CD4-positive, CD25-positive, alpha-beta regulatory T cell (primary cell): ENCODE measurements around the gene PCDH1. TPM values are rescaled to one million over a fixed set of nuclear protein-coding genes. Genes with fewer than 3 reads are reported as not detected.
"Not testable (repeated sequence)": the region's sequence is repeated elsewhere in the genome, so short reads cannot be mapped to it uniquely, and the experiment has no call there.

ENCODE experiments used
- ATAC-seq, 2 donors: fragments of 150-1000 bp; cut with Tn5 transposase; one replicate each; pipeline ENCODE4 v1.10.0; 2021; ENCODE audit warnings: low read depth in 2 of 2, moderate number of reproducible peaks in 2 of 2, moderate library complexity in 1 of 2
- DNase-seq, 3 donors: peaks; one replicate each; pipeline versions ENCODE4 v3.0.0 to v3.0.0-alpha.2; 2012 to 2022; ENCODE audit warnings: mixed read lengths in 1 of 3
- H3K27ac ChIP-seq: one replicate; pipeline ENCODE4 v1.7.0; 2013; ENCODE audit warnings: mild to moderate bottlenecking, low read length; ENCODE audit not compliant: insufficient read depth, poor library complexity, severe bottlenecking
- H3K27me3 ChIP-seq: one replicate; pipeline ENCODE4 v1.7.0; 2013; ENCODE audit warnings: low read length; ENCODE audit not compliant: control insufficient read depth, insufficient read depth
- H3K36me3 ChIP-seq: one replicate; pipeline ENCODE4 v1.7.0; 2013; ENCODE audit warnings: mild to moderate bottlenecking, low read length, moderate library complexity; ENCODE audit not compliant: control insufficient read depth, insufficient read depth
- H3K4me1 ChIP-seq: 2 replicates; pipeline ENCODE4 v1.7.0; 2013; ENCODE audit warnings: mild to moderate bottlenecking, low read length; ENCODE audit not compliant: insufficient read depth, control insufficient read depth, poor library complexity, severe bottlenecking
- H3K4me3 ChIP-seq: one replicate; pipeline ENCODE4 v1.7.0; 2013; ENCODE audit warnings: low read depth, mild to moderate bottlenecking, low read length, moderate library complexity
- H3K9me3 ChIP-seq, 2 experiments: 1 replicate in 1 of 2; 2 replicates in 1 of 2; pipeline ENCODE4 v1.7.0; 2013; ENCODE audit warnings: low read length in 2 of 2, mild to moderate bottlenecking in 1 of 2, moderate library complexity in 1 of 2; ENCODE audit not compliant: control insufficient read depth in 2 of 2
- H3K27ac Mint-ChIP-seq, 3 donors: one replicate each; pipeline ENCODE4 v1.8.0; 2020 to 2022; ENCODE audit warnings: mild to moderate bottlenecking in 3 of 3, mixed read lengths in 3 of 3, moderate library complexity in 2 of 3
- H3K27me3 Mint-ChIP-seq: one replicate; pipeline ENCODE4 v1.8.0; 2022; ENCODE audit warnings: mild to moderate bottlenecking, mixed read lengths
- H3K36me3 Mint-ChIP-seq: one replicate; pipeline ENCODE4 v1.8.0; 2020; ENCODE audit warnings: mixed read lengths
- H3K4me1 Mint-ChIP-seq, 4 donors: one replicate each; pipeline ENCODE4 v1.8.0; 2020 to 2022; ENCODE audit warnings: mixed read lengths in 4 of 4, mild to moderate bottlenecking in 1 of 4
- H3K4me3 Mint-ChIP-seq, 4 donors: one replicate each; pipeline ENCODE4 v1.8.0; 2020 to 2022; ENCODE audit warnings: mild to moderate bottlenecking in 4 of 4, mixed read lengths in 4 of 4, moderate library complexity in 3 of 4
- H3K9me3 Mint-ChIP-seq, 7 donors: one replicate each; pipeline ENCODE4 v1.8.0; 2020 to 2022; ENCODE audit warnings: mixed read lengths in 7 of 7, mild to moderate bottlenecking in 3 of 7, moderate library complexity in 2 of 7
- polyA plus RNA-seq, 4 donors: library from polyadenylated mRNA; unstranded; fragments of 300-500 nt; fragmentation: Illumina TruSeq; gene quantifications; one replicate each; pipeline ENCODE4 v1.2.3, GENCODE V29; 2021
- total RNA-seq: library from RNA; stranded (reverse); gene quantifications from one replicate; pipeline ENCODE4 v1.2.3, GENCODE V29; 2022

PCDH1 gene
- total and polyA plus RNA-seq, 5 donors from 2014 or later = 0.20 to 2.6 (median 1.3) TPM

GRCh38 chr5:141898448-141899049 lies 20.3 kb upstream of the PCDH1 start:
- H3K27ac ChIP-seq = no peak overlapping the region
- peaks cover 6% of the 10 kb centered on the region for H3K27me3 ChIP-seq
- no peaks in the 10 kb centered on the region for H3K4me1 ChIP-seq
- H3K36me3 Mint-ChIP-seq = no peaks in the 10 kb centered on the region
- peaks cover 0 to 2% (median 0%) of the 10 kb centered on the region in 4 donors for H3K4me1 Mint-ChIP-seq
- peaks cover 0 to 1% (median 0%) of the 10 kb centered on the region in 7 donors for H3K9me3 Mint-ChIP-seq
- no peak for DNase-seq
- no peak overlapping the region for H3K27ac Mint-ChIP-seq
- no peaks in the 10 kb centered on the region for H3K36me3 ChIP-seq
- no peak overlapping the region for H3K4me3 ChIP-seq
- H3K9me3 ChIP-seq = no peaks in the 10 kb centered on the region
- H3K27me3 Mint-ChIP-seq = peaks cover 51% of the 10 kb centered on the region
- ATAC-seq = no peak
- H3K4me3 Mint-ChIP-seq = no peak overlapping the region

DNA sequence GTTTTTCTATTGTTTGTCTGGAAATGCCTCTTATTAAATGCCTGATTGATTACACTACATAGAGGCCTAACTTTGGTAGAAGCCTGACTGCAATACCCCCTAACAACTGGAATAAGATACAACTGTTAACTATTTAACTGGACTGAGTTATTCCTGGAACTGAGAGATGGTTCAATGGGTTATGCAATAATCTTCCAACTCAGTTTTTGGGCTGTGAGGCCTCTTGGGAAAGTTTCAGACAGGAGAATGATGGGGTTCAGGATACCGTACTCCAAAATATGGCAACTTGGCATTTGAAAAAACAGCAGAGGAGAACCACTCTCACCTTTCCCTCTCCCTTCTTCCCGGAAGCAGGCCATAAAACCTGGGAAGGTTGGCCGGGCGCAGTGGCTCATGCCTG lies 19.2 kb upstream of the PCDH1 start:
- peaks cover 0 to 2% (median 0%) of the 10 kb centered on the region in 4 donors for H3K4me1 Mint-ChIP-seq
- H3K27ac Mint-ChIP-seq = no peak overlapping the region
- DNase-seq (no peak), ATAC-seq (no peak)
- no peaks in the 10 kb centered on the region for H3K36me3 Mint-ChIP-seq
- no peak overlapping the region for H3K4me3 Mint-ChIP-seq
- Histone ChIP-seq H3K36me3 (no peaks in the 10 kb centered on the region), H3K4me1 (no peaks in the 10 kb centered on the region), H3K4me3 (no peak overlapping the region), H3K9me3 (no peaks in the 10 kb centered on the region), H3K27me3 (peaks cover 2% of the 10 kb centered on the region), H3K27ac (no peak overlapping the region)
- H3K27me3 Mint-ChIP-seq = peaks cover 43% of the 10 kb centered on the region
- H3K9me3 Mint-ChIP-seq = peaks cover 0 to 1% (median 0%) of the 10 kb centered on the region in 7 donors

DNA sequence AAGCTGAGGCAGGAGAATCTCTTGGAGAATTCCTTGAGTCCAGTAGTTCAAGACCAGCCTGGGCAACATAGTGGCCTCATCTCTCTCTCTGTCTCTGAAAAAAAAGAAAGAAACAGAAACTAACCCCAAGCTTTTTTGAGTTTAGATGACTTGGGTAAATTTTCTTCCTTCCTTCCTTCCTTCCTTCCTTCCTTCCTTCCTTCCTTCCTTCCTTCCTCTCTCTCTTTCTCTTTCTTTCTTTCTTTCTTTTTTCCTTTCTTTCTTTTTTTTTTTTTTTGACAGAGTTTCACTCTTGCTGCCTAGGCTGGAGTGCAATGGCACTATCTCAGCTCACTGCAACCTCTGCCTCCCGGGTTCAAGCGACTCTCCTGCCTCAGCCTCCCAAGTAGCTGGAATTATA lies 12.2 kb upstream of the PCDH1 start:
- not testable (repeated sequence) for DNase-seq, H3K4me1 Mint-ChIP-seq, H3K27ac ChIP-seq, H3K4me3 ChIP-seq, ATAC-seq, H3K4me3 Mint-ChIP-seq, H3K4me1 ChIP-seq, H3K36me3 Mint-ChIP-seq, H3K36me3 ChIP-seq, H3K9me3 ChIP-seq, H3K27ac Mint-ChIP-seq, H3K27me3 ChIP-seq, H3K9me3 Mint-ChIP-seq
- H3K27me3 Mint-ChIP-seq = peaks cover 48% of the 10 kb centered on the region

DNA sequence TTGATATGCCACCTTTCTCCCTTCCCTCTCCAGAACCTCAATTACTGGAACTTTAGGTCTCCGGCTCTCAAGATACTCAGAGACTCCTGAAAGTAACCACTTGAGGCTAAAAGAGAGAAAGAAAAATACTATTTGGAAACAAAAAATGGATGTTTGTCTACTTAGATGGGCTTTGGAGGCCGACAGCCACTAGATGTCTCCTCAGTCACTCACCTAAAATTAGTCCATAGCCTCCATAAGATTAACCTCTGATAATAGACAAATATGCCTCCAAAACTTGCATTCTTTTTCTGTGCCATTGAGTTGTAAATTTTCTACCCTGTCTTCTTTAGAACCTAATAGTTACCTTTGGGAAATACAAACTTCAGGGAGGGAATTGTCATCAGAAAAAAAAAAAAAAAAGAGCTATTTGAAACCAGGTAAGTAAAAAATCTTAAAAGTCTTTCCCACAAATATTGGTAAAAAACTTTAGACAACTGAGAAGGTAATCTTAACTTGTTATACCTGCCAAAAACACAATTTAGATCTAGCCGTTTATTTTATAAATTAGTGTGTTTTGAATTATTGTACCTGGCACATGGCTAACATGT lies 11.2 kb upstream of the PCDH1 start:
- Histone ChIP-seq H3K9me3 (no peaks in the 10 kb centered on the region), H3K36me3 (no peaks in the 10 kb centered on the region), H3K4me1 (no peaks in the 10 kb centered on the region), H3K27ac (no peak overlapping the region), H3K27me3 (peaks cover 13% of the 10 kb centered on the region), H3K4me3 (no peak overlapping the region)
- Mint-ChIP-seq H3K4me1 (peaks cover 0 to 3% (median 1%) of the 10 kb centered on the region in 4 donors), H3K27me3 (peaks cover 59% of the 10 kb centered on the region), H3K27ac (no peak overlapping the region), H3K4me3 (no peak overlapping the region), H3K9me3 (peaks cover 0 to 1% (median 0%) of the 10 kb centered on the region in 7 donors), H3K36me3 (no peaks in the 10 kb centered on the region)
- ATAC-seq (no peak), DNase-seq (peak in 1 of 3 donors; percentile 35)

DNA sequence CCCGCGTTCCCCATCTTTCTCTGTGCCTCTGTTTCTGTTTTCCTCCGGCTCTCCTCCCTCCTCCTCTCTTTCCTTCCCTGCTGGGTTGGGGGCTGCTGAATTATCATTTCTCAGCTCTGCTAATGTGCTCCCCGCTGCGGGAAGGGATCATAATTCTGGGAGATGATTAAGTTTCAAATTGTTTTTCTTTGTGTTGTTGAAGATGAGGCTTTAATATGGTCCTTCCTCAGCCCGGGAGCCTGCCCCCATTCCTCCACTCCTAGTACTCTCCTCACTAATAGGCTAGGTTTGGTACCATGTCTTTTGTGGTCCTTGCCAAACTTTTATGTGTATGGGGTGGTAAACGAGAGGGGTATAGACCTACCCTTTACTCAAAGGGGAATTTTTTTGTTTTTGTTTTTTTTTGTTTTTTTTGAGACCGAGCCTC lies 5.7 kb upstream of the PCDH1 start:
- Histone ChIP-seq H3K4me3 (no peak overlapping the region), H3K27me3 (peaks cover 42% of the 10 kb centered on the region), H3K4me1 (peaks cover 21% of the 10 kb centered on the region), H3K27ac (no peak overlapping the region), H3K36me3 (no peaks in the 10 kb centered on the region), H3K9me3 (no peaks in the 10 kb centered on the region)
- Mint-ChIP-seq H3K27ac (peak overlapping the region in 1 of 3 donors; percentile 46), H3K27me3 (peaks cover 66% of the 10 kb centered on the region), H3K4me1 (peaks cover 0 to 29% (median 7%) of the 10 kb centered on the region in 4 donors), H3K9me3 (peaks cover 0 to 1% (median 0%) of the 10 kb centered on the region in 7 donors), H3K4me3 (no peak overlapping the region), H3K36me3 (peaks cover 4% of the 10 kb centered on the region)
- DNase-seq = no peak
- no peak for ATAC-seq

GRCh38 chr5:141883184-141883891 lies 5.1 kb upstream of the PCDH1 start:
- Histone ChIP-seq H3K9me3 (no peaks in the 10 kb centered on the region), H3K36me3 (no peaks in the 10 kb centered on the region), H3K27me3 (peaks cover 42% of the 10 kb centered on the region), H3K4me3 (no peak overlapping the region), H3K27ac (no peak overlapping the region), H3K4me1 (peaks cover 26% of the 10 kb centered on the region)
- Mint-ChIP-seq H3K27me3 (peaks cover 71% of the 10 kb centered on the region), H3K27ac (peak overlapping the region in 1 of 3 donors; percentile 46), H3K4me1 (peaks cover 0 to 34% (median 8%) of the 10 kb centered on the region in 4 donors), H3K4me3 (no peak overlapping the region), H3K36me3 (peaks cover 4% of the 10 kb centered on the region), H3K9me3 (peaks cover 0 to 1% (median 0%) of the 10 kb centered on the region in 7 donors)
- ATAC-seq (no peak), DNase-seq (no peak)

GRCh38 chr5:141882594-141883183 lies 4.5 kb upstream of the PCDH1 start:
- H3K4me1 ChIP-seq = peaks cover 30% of the 10 kb centered on the region
- H3K27ac Mint-ChIP-seq = no peak overlapping the region
- H3K4me1 Mint-ChIP-seq = peaks cover 0 to 36% (median 8%) of the 10 kb centered on the region in 4 donors
- H3K27ac ChIP-seq = no peak overlapping the region
- H3K9me3 ChIP-seq = no peaks in the 10 kb centered on the region
- peaks cover 42% of the 10 kb centered on the region for H3K27me3 ChIP-seq
- peaks cover 4% of the 10 kb centered on the region for H3K36me3 Mint-ChIP-seq
- peak overlapping the region in 1 of 4 donors; percentile 44 for H3K4me3 Mint-ChIP-seq
- no peak for DNase-seq
- no peaks in the 10 kb centered on the region for H3K36me3 ChIP-seq
- H3K4me3 ChIP-seq = no peak overlapping the region
- H3K9me3 Mint-ChIP-seq = peaks cover 0 to 1% (median 0%) of the 10 kb centered on the region in 7 donors
- no peak for ATAC-seq
- H3K27me3 Mint-ChIP-seq = peaks cover 71% of the 10 kb centered on the region
